Trophoblast cell (in vitro differentiated cells and primary cell): Measurements from ENCODE around the gene KRTAP4-5.
"Not testable (repeated sequence)": the region's sequence is repeated elsewhere in the genome, so short reads cannot be mapped to it uniquely, and the experiment has no call there.

Source experiments
- DNase-seq, 2 donors: peaks; one replicate each; pipeline ENCODE4 v3.0.0-alpha.2; 2016
- H2AFZ ChIP-seq: 2 replicates; pipeline ENCODE4 v1.6.1; 2013; ENCODE audit warnings: low read length, moderate library complexity, mild to moderate bottlenecking; ENCODE audit not compliant: insufficient read depth, poor library complexity
- H2AK5ac ChIP-seq: 2 replicates; pipeline ENCODE4 v1.6.1; 2013; ENCODE audit warnings: mild to moderate bottlenecking, low read length
- H2BK120ac ChIP-seq: 2 replicates; pipeline ENCODE4 v1.6.1; 2013; ENCODE audit warnings: low read length, mild to moderate bottlenecking, moderate library complexity; ENCODE audit not compliant: insufficient read depth, poor library complexity
- H2BK12ac ChIP-seq: 2 replicates; pipeline ENCODE4 v1.6.1; 2013; ENCODE audit warnings: mild to moderate bottlenecking, low read length, moderate library complexity
- H2BK5ac ChIP-seq: 2 replicates; pipeline ENCODE4 v1.6.1; 2013; ENCODE audit warnings: low read length, low read depth, moderate library complexity, mild to moderate bottlenecking; ENCODE audit not compliant: poor library complexity
- H3K14ac ChIP-seq: 2 replicates; pipeline ENCODE4 v1.6.1; 2013; ENCODE audit warnings: mild to moderate bottlenecking, low read length
- H3K18ac ChIP-seq: 2 replicates; pipeline ENCODE4 v1.6.1; 2013; ENCODE audit warnings: mild to moderate bottlenecking, low read length
- H3K23ac ChIP-seq: 2 replicates; pipeline ENCODE4 v1.6.1; 2013; ENCODE audit warnings: low read length
- H3K27ac ChIP-seq: 2 replicates; pipeline ENCODE4 v1.5.1; 2013; ENCODE audit warnings: low read depth, mild to moderate bottlenecking, inconsistent platforms, low read length, moderate library complexity
- H3K27me3 ChIP-seq: 2 replicates; pipeline ENCODE4 v1.6.1; 2013; ENCODE audit warnings: inconsistent platforms, mild to moderate bottlenecking, low read length, moderate library complexity; ENCODE audit not compliant: insufficient read depth
- H3K36me3 ChIP-seq, 2 experiments: 1 replicate in 1 of 2; 2 replicates in 1 of 2; pipeline ENCODE4 v1.6.1; 2013; ENCODE audit warnings: low read length in 2 of 2, mild to moderate bottlenecking in 2 of 2, moderate library complexity in 1 of 2; ENCODE audit not compliant: insufficient read depth in 2 of 2, control insufficient read depth in 1 of 2
- H3K4ac ChIP-seq: 2 replicates; pipeline ENCODE4 v1.6.1; 2013; ENCODE audit warnings: low read depth, mild to moderate bottlenecking, low read length, moderate library complexity
- H3K4me1 ChIP-seq, 2 experiments: 1 replicate in 1 of 2; 2 replicates in 1 of 2; pipeline ENCODE4 v1.6.1; 2013; ENCODE audit warnings: low read length in 2 of 2, mild to moderate bottlenecking in 2 of 2, moderate library complexity in 1 of 2; ENCODE audit not compliant: insufficient read depth in 2 of 2, control insufficient read depth in 1 of 2
- H3K4me2 ChIP-seq: 2 replicates; pipeline ENCODE4 v1.6.1; 2013; ENCODE audit warnings: inconsistent platforms, mild to moderate bottlenecking, low read length, moderate library complexity
- H3K4me3 ChIP-seq: 2 replicates; pipeline ENCODE4 v1.5.1; 2013; ENCODE audit warnings: mild to moderate bottlenecking, low read depth, low read length, inconsistent platforms
- H3K79me1 ChIP-seq: one replicate; pipeline ENCODE4 v1.6.1; 2013; ENCODE audit warnings: low read length
- H3K79me2 ChIP-seq: 2 replicates; pipeline ENCODE4 v1.6.1; 2013; ENCODE audit warnings: low read length, mild to moderate bottlenecking; ENCODE audit not compliant: control insufficient read depth, insufficient read depth, poor library complexity
- H3K9ac ChIP-seq: 2 replicates; pipeline ENCODE4 v1.6.1; 2013; ENCODE audit warnings: mild to moderate bottlenecking, low read length
- H3K9me3 ChIP-seq: 2 replicates; pipeline ENCODE4 v1.6.1; 2013; ENCODE audit warnings: low read depth, mild to moderate bottlenecking, control low read depth, inconsistent platforms, low read length; ENCODE audit not compliant: insufficient read depth
- H4K12ac ChIP-seq: 2 replicates; pipeline ENCODE4 v1.6.1; 2013; ENCODE audit warnings: low read depth, mild to moderate bottlenecking, low read length, moderate library complexity
- H4K8ac ChIP-seq: 2 replicates; pipeline ENCODE4 v1.6.1; 2013; ENCODE audit warnings: low read depth, mild to moderate bottlenecking, low read length, moderate library complexity
- H4K91ac ChIP-seq: one replicate; pipeline ENCODE4 v1.6.1; 2013; ENCODE audit warnings: low read depth, mild to moderate bottlenecking, low read length, moderate library complexity
- WGBS: extraction: QIAGEN DNeasy Blood & Tissue Kit; methylation state at CpG from one replicate; pipeline ENCODE4 v1.1.7; 2013; ENCODE audit warnings: missing lambda C conversion rate; ENCODE audit not compliant: insufficient read length, insufficient coverage; ENCODE audit errors: extremely low coverage; 5-methylcytosine and 5-hydroxymethylcytosine counted together

The KRTAP4-5 gene

GRCh38 chr17:41118721-41119120 is 30.9 kb downstream of the KRTAP4-5 start:
- Histone ChIP-seq H3K27me3 (no peaks in the 10 kb centered on the region), H2BK12ac (no peak overlapping the region), H2AFZ (no peak overlapping the region), H3K79me1 (no peaks in the 10 kb centered on the region), H3K36me3 (no peaks in the 10 kb centered on the region), H4K8ac (no peak overlapping the region), H3K4ac (no peak overlapping the region), H2BK120ac (no peak overlapping the region), H3K4me3 (no peak overlapping the region), H2AK5ac (no peak overlapping the region), H3K14ac (no peak overlapping the region), H3K79me2 (no peaks in the 10 kb centered on the region), H3K23ac (no peak overlapping the region), H3K27ac (no peak overlapping the region), H3K9me3 (peaks cover 4% of the 10 kb centered on the region), H3K4me1 (no peaks in the 10 kb centered on the region), H3K9ac (no peak overlapping the region), H3K4me2 (no peak overlapping the region), H4K12ac (no peak overlapping the region), H3K18ac (no peak overlapping the region), H4K91ac (no peak overlapping the region), H2BK5ac (no peak overlapping the region)
- no CpG with 5 or more reads among the region's 4 CpGs for WGBS
- no peak for DNase-seq

- not testable (repeated sequence) for H2BK5ac ChIP-seq, H2AFZ ChIP-seq, DNase-seq
These were observed 31.7 kb downstream of the KRTAP4-5 start, which contains the start of gene KRTAP4-11 for GRCh38 chr17:41117846-41118386. Gene KRTAP4-11 (minus strand): TSS chr17:41118373. CDS start chr17:41118315, 58 bp downstream.

GRCh38 chr17:41116297-41116696 is 33.3 kb downstream of the KRTAP4-5 start:
- no peak overlapping the region for H3K4ac ChIP-seq
- no peak overlapping the region for H2AK5ac ChIP-seq
- peaks cover 4% of the 10 kb centered on the region for H3K9me3 ChIP-seq
- no peak overlapping the region for H3K14ac ChIP-seq
- H3K4me2 ChIP-seq: no peak overlapping the region
- H2BK120ac ChIP-seq: no peak overlapping the region
- H3K4me1 ChIP-seq: no peaks in the 10 kb centered on the region
- no CpG with 5 or more reads among the region's 5 CpGs for WGBS
- no peak overlapping the region for H4K12ac ChIP-seq
- no peaks in the 10 kb centered on the region for H3K79me1 ChIP-seq
- no peaks in the 10 kb centered on the region for H3K36me3 ChIP-seq
- no peak overlapping the region for H2BK12ac ChIP-seq
- H3K4me3 ChIP-seq: no peak overlapping the region
- H4K8ac ChIP-seq: no peak overlapping the region
- H2AFZ ChIP-seq: no peak overlapping the region
- H3K9ac ChIP-seq: no peak overlapping the region
- H2BK5ac ChIP-seq: no peak overlapping the region
- H3K79me2 ChIP-seq: no peaks in the 10 kb centered on the region
- H4K91ac ChIP-seq: no peak overlapping the region
- no peak overlapping the region for H3K18ac ChIP-seq
- no peak overlapping the region for H3K27ac ChIP-seq
- H3K23ac ChIP-seq: no peak overlapping the region
- DNase-seq: no peak
- H3K27me3 ChIP-seq: no peaks in the 10 kb centered on the region

More at GRCh38 chr17:41117846-41118386, 31.7 kb downstream of the KRTAP4-5 start, which contains the start of gene KRTAP4-11:
- H3K79me2 ChIP-seq, H3K18ac ChIP-seq, H3K4me3 ChIP-seq, H4K12ac ChIP-seq, H4K8ac ChIP-seq, H4K91ac ChIP-seq, H3K23ac ChIP-seq, H3K4me2 ChIP-seq, H3K9me3 ChIP-seq, H2BK120ac ChIP-seq, H3K27me3 ChIP-seq, H3K9ac ChIP-seq, H2BK12ac ChIP-seq, H3K36me3 ChIP-seq, H3K79me1 ChIP-seq, H3K27ac ChIP-seq, H2AK5ac ChIP-seq, H3K4ac ChIP-seq, H3K4me1 ChIP-seq, H3K14ac ChIP-seq: not testable (repeated sequence)
- no CpG with 5 or more reads among the region's 10 CpGs for WGBS

GRCh38 chr17:41111151-41111885 is 38.3 kb downstream of the KRTAP4-5 start:
- Histone ChIP-seq H3K27ac (no peak overlapping the region), H3K14ac (no peak overlapping the region), H4K12ac (no peak overlapping the region), H4K91ac (no peak overlapping the region), H2AFZ (no peak overlapping the region), H3K36me3 (no peaks in the 10 kb centered on the region), H3K4me3 (no peak overlapping the region), H3K23ac (no peak overlapping the region), H3K79me1 (no peaks in the 10 kb centered on the region), H2BK5ac (no peak overlapping the region), H2BK120ac (no peak overlapping the region), H3K18ac (no peak overlapping the region), H3K4ac (no peak overlapping the region), H3K4me2 (no peak overlapping the region), H3K27me3 (no peaks in the 10 kb centered on the region), H3K9me3 (peaks cover 4% of the 10 kb centered on the region), H2BK12ac (no peak overlapping the region), H3K4me1 (no peaks in the 10 kb centered on the region), H3K9ac (no peak overlapping the region), H4K8ac (no peak overlapping the region), H3K79me2 (no peaks in the 10 kb centered on the region), H2AK5ac (no peak overlapping the region)
- DNase-seq: no peak
- WGBS: no CpG with 5 or more reads among the region's 2 CpGs
